SU-DHL-6 (cell line): ENCODE results near the gene WNT2B.

Experiments
- CTCF ChIP-seq: fragments of 200-600 bp; sonication (generic); IDR thresholded peaks from one replicate; pipeline ENCODE4 v1.5.1; 2017; ENCODE audit warnings: antibody characterized with exemption, mild to moderate bottlenecking, low read length, moderate library complexity; ENCODE audit not compliant: insufficient read depth, poor library complexity, severe bottlenecking
- EZH2phosphoT487 ChIP-seq: fragments of 200-600 bp; sonication (generic), shearing (Covaris generic); conservative IDR thresholded peaks from 2 replicates; pipeline ENCODE4 v1.6.1; 2018; ENCODE audit warnings: mild to moderate bottlenecking, antibody characterized with exemption, low read length, moderate library complexity, mixed read lengths

GRCh38 chr1:112527266-112528010 is 18.7 kb downstream of the WNT2B start:
- TF ChIP-seq CTCF (no peak), EZH2phosphoT487 (no peak)
